A673 (cell line): ENCODE data around the gene UBASH3B.
"Not testable (repeated sequence)": the region's sequence is repeated elsewhere in the genome, so short reads cannot be mapped to it uniquely, and the experiment has no call there.

Source experiments
- CTCF ChIP-seq: fragments of 300-800, 200-600 bp; sonication (generic); conservative IDR thresholded peaks from 2 replicates; pipeline ENCODE4 v1.5.1; 2017; ENCODE audit warnings: low read depth, mild to moderate bottlenecking, antibody characterized with exemption, low read length, moderate library complexity, mixed read lengths
- EZH2 ChIP-seq: fragments of 200-600 bp; sonication (generic); IDR thresholded peaks from 2 replicates; pipeline ENCODE4 v1.6.1; 2017; ENCODE audit warnings: borderline replicate concordance, low read depth, mild to moderate bottlenecking, mixed read lengths, antibody characterized with exemption, low read length; ENCODE audit not compliant: poor library complexity, severe bottlenecking

- TF ChIP-seq CTCF, EZH2: not testable (repeated sequence)
Measured at GRCh38 chr11:122863154-122863553, 207.6 kb downstream of the UBASH3B start.
